Left lung (tissue), 10 donors: ENCODE measurements around the gene EID3. TPM values are rescaled to one million over a fixed set of nuclear protein-coding genes. Genes with fewer than 3 reads are reported as not detected.
"Not testable (repeated sequence)": the region's sequence is repeated elsewhere in the genome, so short reads cannot be mapped to it uniquely, and the experiment has no call there.

Experiments used
- ATAC-seq: fragments of 200-7000 bp; cut with Tn5 transposase; one replicate; pipeline ENCODE4 v1.9.1; 2020; ENCODE audit warnings: moderate library complexity
- DNase-seq, 4 donors: peaks; one replicate each; pipeline ENCODE4 v3.0.0-alpha.2; 2013 to 2020
- H3K27ac ChIP-seq, 2 donors: fragments of 200-600 bp; sonication (generic) in 1 of 2; one replicate each; pipeline versions ENCODE4 v1.5.0 to v1.8.0; 2020 to 2021
- H3K27me3 ChIP-seq, 2 donors: fragments of 200-600 bp; sonication (generic) in 1 of 2; one replicate each; pipeline versions ENCODE4 v1.5.0 to v1.8.0; 2020 to 2021
- H3K36me3 ChIP-seq, 2 donors: fragments of 200-600 bp; sonication (generic) in 1 of 2; one replicate each; pipeline versions ENCODE4 v1.5.0 to v1.8.0; 2020 to 2021
- H3K4me1 ChIP-seq, 2 donors: fragments of 200-600 bp; one replicate each; pipeline ENCODE4 v1.8.0; 2021
- H3K4me3 ChIP-seq, 2 donors: fragments of 200-600 bp; sonication (generic) in 1 of 2; one replicate each; pipeline versions ENCODE4 v1.5.0 to v1.8.0; 2020 to 2021; ENCODE audit warnings: mild to moderate bottlenecking in 1 of 2
- H3K9me3 ChIP-seq, 2 donors: fragments of 200-600 bp; sonication (generic) in 1 of 2; one replicate each; pipeline versions ENCODE4 v1.5.0 to v1.8.0; 2020 to 2021
- CTCF ChIP-seq, 2 donors: fragments of 200-600 bp; sonication (generic) in 1 of 2; IDR thresholded peaks; one replicate each; pipeline versions ENCODE4 v1.5.0 to v1.8.0; 2021; ENCODE audit warnings: antibody characterized with exemption in 2 of 2
- intact Hi-C, 2 donors: fragments of 100-400 bp; cut with DNase I; formaldehyde crosslinking; loops; one replicate each; pipeline versions ENCODE4 v1.11.2 to v1.14.2; 2022
- polyA plus RNA-seq, 6 donors: library from polyadenylated mRNA; unstranded; fragments of 120-200 nt; gene quantifications; one replicate each; pipeline ENCODE4 v1.2.1, GENCODE V29; 2013; ENCODE audit not compliant: insufficient read length in 6 of 6
- total RNA-seq, 2 donors: library from RNA; stranded (reverse); fragmentation: NEBNext Ultra II Directional; extraction: Animal tissue kit (Norgen Biotek cat#: 25700); gene quantifications; one replicate each; pipeline ENCODE4 v1.2.1, GENCODE V29; 2021
- donor health status: DM: no; HTN: yes; CAD: no.
- donor health status: DM: no; HTN: no; CAD: no.

EID3 gene
- total and polyA plus RNA-seq, 8 donors: 2.9 to 6.9 (median 6.3) TPM

GRCh38 chr12:104263580-104264358 lies 39.8 kb upstream of the EID3 start:
- TF ChIP-seq CTCF (IDR thresholded peaks at IDR 0.05): no peak
- no peak for ATAC-seq
- H3K9me3 ChIP-seq: no peaks in the 10 kb centered on the region
- no peak for DNase-seq
- H3K27me3 ChIP-seq: no peaks in the 10 kb centered on the region
- no peaks in the 10 kb centered on the region for H3K36me3 ChIP-seq
- H3K27ac ChIP-seq: no peak overlapping the region
- no peak overlapping the region for H3K4me3 ChIP-seq
- intact Hi-C loops: no loop called here
- no peaks in the 10 kb centered on the region for H3K4me1 ChIP-seq

- intact Hi-C loops, DNase-seq, ATAC-seq: not testable (repeated sequence)
Observed at GRCh38 chr12:104265436-104265835, 38.1 kb upstream of the EID3 start.

GRCh38 chr12:104272938-104273337 lies 30.6 kb upstream of the EID3 start:
- H3K27ac ChIP-seq: no peak overlapping the region
- no peaks in the 10 kb centered on the region for H3K4me1 ChIP-seq
- intact Hi-C loops: no loop called here
- H3K9me3 ChIP-seq: no peaks in the 10 kb centered on the region
- no peak for DNase-seq
- no peaks in the 10 kb centered on the region for H3K36me3 ChIP-seq
- no peak for ATAC-seq
- no peak overlapping the region for H3K4me3 ChIP-seq
- H3K27me3 ChIP-seq: no peaks in the 10 kb centered on the region
- TF ChIP-seq CTCF (IDR thresholded peaks at IDR 0.05): no peak

More at GRCh38 chr12:104265436-104265835, 38.1 kb upstream of the EID3 start:
- H3K27ac ChIP-seq, H3K4me3 ChIP-seq, H3K4me1 ChIP-seq, H3K27me3 ChIP-seq, H3K36me3 ChIP-seq, H3K9me3 ChIP-seq: not testable (repeated sequence)

- DNase-seq (no peak), ATAC-seq (no peak)
- Histone ChIP-seq H3K4me1 (no peaks in the 10 kb centered on the region), H3K27ac (no peak overlapping the region), H3K27me3 (no peaks in the 10 kb centered on the region), H3K36me3 (no peaks in the 10 kb centered on the region), H3K4me3 (no peak overlapping the region), H3K9me3 (no peaks in the 10 kb centered on the region)
- intact Hi-C loops: no loop called here
- TF ChIP-seq CTCF (IDR thresholded peaks at IDR 0.05): no peak
Observed at GRCh38 chr12:104273503-104273902, 30.0 kb upstream of the EID3 start.

- DNase-seq (no peak), ATAC-seq (no peak)
- H3K27me3 ChIP-seq: no peaks in the 10 kb centered on the region
- TF ChIP-seq CTCF (IDR thresholded peaks at IDR 0.05): no peak
- H3K9me3 ChIP-seq: no peaks in the 10 kb centered on the region
- H3K4me1 ChIP-seq: no peaks in the 10 kb centered on the region
- no peak overlapping the region for H3K27ac ChIP-seq
- intact Hi-C loops: no loop called here
- H3K4me3 ChIP-seq: no peak overlapping the region
- no peaks in the 10 kb centered on the region for H3K36me3 ChIP-seq
Observed at GRCh38 chr12:104274811-104275210, 28.7 kb upstream of the EID3 start.

GRCh38 chr12:104275689-104276088 lies 27.9 kb upstream of the EID3 start:
- Histone ChIP-seq H3K9me3 (no peaks in the 10 kb centered on the region), H3K27ac (peak overlapping the region; percentile 59 to 76), H3K27me3 (no peaks in the 10 kb centered on the region), H3K36me3 (no peaks in the 10 kb centered on the region), H3K4me1 (peaks cover 7 to 8% of the 10 kb centered on the region in 2 donors), H3K4me3 (no peak overlapping the region)
- no peak for ATAC-seq
- intact Hi-C loops: no loop called here
- no peak for TF ChIP-seq CTCF (IDR thresholded peaks at IDR 0.05)
- no peak for DNase-seq
